GM23248 (cell line): Measurements from ENCODE around the gene TRAF3IP1.

Source experiments
- EZH2 ChIP-seq: fragments of 200-600 bp; sonication (generic); IDR thresholded peaks from 2 replicates; pipeline ENCODE4 v1.6.1; 2018; ENCODE audit warnings: antibody characterized with exemption, mild to moderate bottlenecking; ENCODE audit not compliant: insufficient read depth, poor library complexity, severe bottlenecking
- EZH2phosphoT487 ChIP-seq: fragments of 200-600 bp; sonication (generic); IDR thresholded peaks from 2 replicates; pipeline ENCODE4 v1.6.1; 2018; ENCODE audit warnings: antibody characterized with exemption, moderate library complexity, mild to moderate bottlenecking, low read depth; ENCODE audit not compliant: insufficient read depth

- no peak for TF ChIP-seq EZH2
- TF ChIP-seq EZH2phosphoT487 = no peak
Observed at GRCh38 chr2:238346544-238346943, 26.2 kb downstream of the TRAF3IP1 start.
